Smooth muscle cell (in vitro differentiated cells): ENCODE data around the gene DPY19L2. TPM values are rescaled to one million over a fixed set of nuclear protein-coding genes. Genes with fewer than 3 reads are reported as not detected.
"Not testable (repeated sequence)": the region's sequence is repeated elsewhere in the genome, so short reads cannot be mapped to it uniquely, and the experiment has no call there.

Experiments
- DNase-seq: peaks from one replicate; lab custom pipeline; 2025; ENCODE audit not compliant: unreplicated experiment; lab: John Stamatoyannopoulos, UW
- H2AFZ ChIP-seq: fragments of 200-600 bp; sonication (generic); 2 replicates; pipeline ENCODE4 v1.6.0; 2016; ENCODE audit warnings: antibody characterized with exemption, low read depth, mild to moderate bottlenecking
- H3F3A ChIP-seq: fragments of 200-600 bp; sonication (generic); 2 replicates; pipeline ENCODE4 v1.6.0; 2017; ENCODE audit warnings: antibody characterized with exemption, low read depth
- H3K27ac ChIP-seq: fragments of 200-600 bp; sonication (generic); 2 replicates; pipeline ENCODE4 v1.5.1; 2016; ENCODE audit warnings: low read depth, mild to moderate bottlenecking
- H3K27me3 ChIP-seq: fragments of 200-600 bp; sonication (generic); 2 replicates; pipeline ENCODE4 v1.6.1; 2016; ENCODE audit warnings: low read depth, mild to moderate bottlenecking
- H3K36me3 ChIP-seq: fragments of 200-600 bp; sonication (generic); 2 replicates; pipeline ENCODE4 v1.5.1; 2016; ENCODE audit warnings: low read depth
- H3K4me1 ChIP-seq: fragments of 200-600 bp; sonication (generic); 2 replicates; pipeline ENCODE4 v1.5.1; 2016; ENCODE audit warnings: low read depth
- H3K4me2 ChIP-seq: fragments of 200-600 bp; sonication (generic); 2 replicates; pipeline ENCODE4 v1.6.0; 2016; ENCODE audit warnings: mild to moderate bottlenecking
- H3K4me3 ChIP-seq: fragments of 200-600 bp; sonication (generic); 2 replicates; pipeline ENCODE4 v1.5.1; 2016; ENCODE audit warnings: mild to moderate bottlenecking
- H3K79me2 ChIP-seq: fragments of 200-600 bp; sonication (generic); 2 replicates; pipeline ENCODE4 v1.6.0; 2016; ENCODE audit warnings: low read depth, mild to moderate bottlenecking
- H3K9ac ChIP-seq: fragments of 200-600 bp; sonication (generic); 2 replicates; pipeline ENCODE4 v1.6.0; 2016; ENCODE audit warnings: low read depth
- H3K9me3 ChIP-seq: fragments of 200-600 bp; sonication (generic); replicated peaks from 2 replicates; pipeline ENCODE4 v1.5.1; 2016; ENCODE audit warnings: low read depth
- H4K20me1 ChIP-seq: fragments of 200-600 bp; sonication (generic); 2 replicates; pipeline ENCODE4 v1.6.0; 2016; ENCODE audit warnings: low read depth
- WGBS: methylation state at CpG from one replicate; pipeline ENCODE4 v1.1.7; 2016; ENCODE audit warnings: low lambda C conversion rate; 5-methylcytosine and 5-hydroxymethylcytosine counted together
- polyA plus RNA-seq: library from polyadenylated mRNA; unstranded; fragments of >200 nt; fragmentation: Nextera tagmentation; extraction: Ambion mirVana; gene quantifications from 2 replicates; pipeline ENCODE4 v1.2.1, GENCODE V29; 2016
- total RNA-seq: library from RNA; depleted of rRNA; stranded (reverse); fragments of >200 nt; gene quantifications from 2 replicates; pipeline ENCODE4 v1.2.3, GENCODE V29; 2014
- TF ChIP-seq, protein P1 (sequence below): fragments of 200-600 bp; sonication (generic); IDR thresholded peaks from 2 replicates; pipeline ENCODE4 v1.5.1; 2017; ENCODE audit warnings: borderline replicate concordance, mild to moderate bottlenecking, antibody characterized with exemption; ENCODE audit not compliant: insufficient read depth, poor library complexity, severe bottlenecking

The DPY19L2 gene
- total and polyA plus RNA-seq, 2 experiments from 2014 or later = 0.58 TPM; not detected in 1

GRCh38 chr12:63549034-63549433 lies 119.3 kb downstream of the DPY19L2 start:
- not testable (repeated sequence) for H3K4me3 ChIP-seq, H3K36me3 ChIP-seq, H3K27me3 ChIP-seq, H3K4me1 ChIP-seq, H3F3A ChIP-seq, H3K79me2 ChIP-seq, H4K20me1 ChIP-seq, H3K27ac ChIP-seq, H2AFZ ChIP-seq, H3K9ac ChIP-seq, H3K9me3 ChIP-seq, DNase-seq, H3K4me2 ChIP-seq
- WGBS = 70% methylated on average over 2 of the region's 2 CpGs

GRCh38 chr12:63545298-63545916 lies 122.9 kb downstream of the DPY19L2 start:
- not testable (repeated sequence) for H3K27ac ChIP-seq, H3F3A ChIP-seq, H3K9ac ChIP-seq, H3K9me3 ChIP-seq, H3K4me1 ChIP-seq, H4K20me1 ChIP-seq, H3K36me3 ChIP-seq, H2AFZ ChIP-seq, H3K79me2 ChIP-seq, DNase-seq, H3K27me3 ChIP-seq, H3K4me3 ChIP-seq, H3K4me2 ChIP-seq
- WGBS = 80% methylated on average over 4 of the region's 5 CpGs

DNA sequence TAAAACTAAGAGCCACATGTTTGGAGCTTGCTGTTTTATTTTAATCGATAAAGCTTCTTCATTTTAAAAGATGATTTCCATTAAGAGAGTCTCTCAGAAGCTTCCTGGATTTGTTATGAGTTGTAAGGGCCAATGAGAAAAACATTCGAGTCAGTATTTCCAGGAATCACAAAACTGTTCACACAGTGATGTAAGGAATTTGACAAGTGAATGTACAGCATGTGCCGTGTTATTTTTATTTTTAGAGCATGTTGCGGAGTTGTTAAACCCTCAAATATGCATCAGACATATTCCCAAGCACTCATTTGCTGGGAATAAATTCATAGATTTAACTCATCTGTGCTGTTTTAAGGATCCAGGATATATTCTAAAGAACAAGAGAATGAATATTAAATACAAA lies 129.6 kb downstream of the DPY19L2 start:
- not testable (repeated sequence) for H3K4me3 ChIP-seq, H3K79me2 ChIP-seq, H4K20me1 ChIP-seq, H3F3A ChIP-seq, H3K9me3 ChIP-seq, H3K27me3 ChIP-seq, H3K4me1 ChIP-seq, DNase-seq, H3K27ac ChIP-seq, H3K4me2 ChIP-seq, H3K9ac ChIP-seq, H2AFZ ChIP-seq, H3K36me3 ChIP-seq
- 71% methylated on average over 4 of the region's 4 CpGs for WGBS

DNA sequence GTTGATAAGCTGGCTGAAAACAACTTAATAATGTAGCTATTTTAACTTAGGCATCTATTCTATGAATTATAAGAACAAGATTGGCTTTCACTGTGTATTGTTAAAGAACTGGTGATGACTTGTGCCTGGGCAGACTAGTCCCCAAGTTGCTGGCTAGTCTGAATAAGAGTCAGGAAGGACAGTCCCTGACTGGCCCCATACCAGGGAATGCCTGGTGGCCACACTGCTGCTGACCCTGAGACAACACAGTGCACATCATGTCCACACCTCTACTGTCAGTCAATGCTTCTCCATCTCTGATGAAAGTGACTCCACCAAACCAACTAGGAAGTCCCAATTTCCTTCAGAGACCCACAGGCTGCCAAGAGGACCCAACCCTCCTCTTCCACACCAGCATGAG lies 130.5 kb downstream of the DPY19L2 start:
- not testable (repeated sequence) for H3K4me2 ChIP-seq, H3K4me3 ChIP-seq, H3K9me3 ChIP-seq, H3K79me2 ChIP-seq, H4K20me1 ChIP-seq, H3K27me3 ChIP-seq, H2AFZ ChIP-seq, H3K9ac ChIP-seq, H3K27ac ChIP-seq, DNase-seq, H3K4me1 ChIP-seq, H3K36me3 ChIP-seq, H3F3A ChIP-seq

GRCh38 chr12:63529641-63530040 lies 138.7 kb downstream of the DPY19L2 start:
- 87% methylated on average over 7 of the region's 7 CpGs for WGBS
- not testable (repeated sequence) for H2AFZ ChIP-seq, H3K79me2 ChIP-seq, H3K27me3 ChIP-seq, H3K27ac ChIP-seq, DNase-seq, H3K36me3 ChIP-seq, H3K4me3 ChIP-seq, H3K4me2 ChIP-seq, H3F3A ChIP-seq, H3K9ac ChIP-seq, H3K4me1 ChIP-seq, H4K20me1 ChIP-seq, H3K9me3 ChIP-seq

GRCh38 chr12:63525831-63526230 lies 142.5 kb downstream of the DPY19L2 start:
- Histone ChIP-seq H3K4me1 (no peaks in the 10 kb centered on the region), H3K27me3 (no peaks in the 10 kb centered on the region), H2AFZ (no peak overlapping the region), H3K9ac (no peak overlapping the region), H4K20me1 (no peaks in the 10 kb centered on the region), H3K9me3 (no peaks in the 10 kb centered on the region), H3K27ac (no peak overlapping the region), H3F3A (no peaks in the 10 kb centered on the region), H3K36me3 (no peaks in the 10 kb centered on the region), H3K4me3 (no peak overlapping the region), H3K4me2 (no peak overlapping the region), H3K79me2 (no peaks in the 10 kb centered on the region)
- DNase-seq = no peak
- WGBS = 77% methylated on average over 4 of the region's 4 CpGs
- TF ChIP-seq, protein P1, sequence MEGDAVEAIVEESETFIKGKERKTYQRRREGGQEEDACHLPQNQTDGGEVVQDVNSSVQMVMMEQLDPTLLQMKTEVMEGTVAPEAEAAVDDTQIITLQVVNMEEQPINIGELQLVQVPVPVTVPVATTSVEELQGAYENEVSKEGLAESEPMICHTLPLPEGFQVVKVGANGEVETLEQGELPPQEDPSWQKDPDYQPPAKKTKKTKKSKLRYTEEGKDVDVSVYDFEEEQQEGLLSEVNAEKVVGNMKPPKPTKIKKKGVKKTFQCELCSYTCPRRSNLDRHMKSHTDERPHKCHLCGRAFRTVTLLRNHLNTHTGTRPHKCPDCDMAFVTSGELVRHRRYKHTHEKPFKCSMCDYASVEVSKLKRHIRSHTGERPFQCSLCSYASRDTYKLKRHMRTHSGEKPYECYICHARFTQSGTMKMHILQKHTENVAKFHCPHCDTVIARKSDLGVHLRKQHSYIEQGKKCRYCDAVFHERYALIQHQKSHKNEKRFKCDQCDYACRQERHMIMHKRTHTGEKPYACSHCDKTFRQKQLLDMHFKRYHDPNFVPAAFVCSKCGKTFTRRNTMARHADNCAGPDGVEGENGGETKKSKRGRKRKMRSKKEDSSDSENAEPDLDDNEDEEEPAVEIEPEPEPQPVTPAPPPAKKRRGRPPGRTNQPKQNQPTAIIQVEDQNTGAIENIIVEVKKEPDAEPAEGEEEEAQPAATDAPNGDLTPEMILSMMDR = no peak
